22Rv1 (cell line): Measurements from ENCODE around the gene MAGI2.

Experiments
- CTCF ChIP-seq: fragments of 450-650 bp; IDR thresholded peaks from 2 replicates; pipeline ENCODE4 v1.5.1; 2017; ENCODE audit warnings: mild to moderate bottlenecking
- ZFX ChIP-seq: fragments of 450-650 bp; IDR thresholded peaks from 2 replicates; pipeline ENCODE4 v1.6.1; 2017; ENCODE audit warnings: antibody characterized with exemption, borderline replicate concordance

- no peak for TF ChIP-seq CTCF
- TF ChIP-seq ZFX, result no peak
Observed at GRCh38 chr7:78450706-78451105, 1002.8 kb downstream of the MAGI2 start.
